8988T (cell line): Measurements from ENCODE around the gene THSD4.

Source experiments
- DNase-seq: peaks from one replicate; pipeline ENCODE4 v3.0.0; 2011

Gene THSD4

DNA sequence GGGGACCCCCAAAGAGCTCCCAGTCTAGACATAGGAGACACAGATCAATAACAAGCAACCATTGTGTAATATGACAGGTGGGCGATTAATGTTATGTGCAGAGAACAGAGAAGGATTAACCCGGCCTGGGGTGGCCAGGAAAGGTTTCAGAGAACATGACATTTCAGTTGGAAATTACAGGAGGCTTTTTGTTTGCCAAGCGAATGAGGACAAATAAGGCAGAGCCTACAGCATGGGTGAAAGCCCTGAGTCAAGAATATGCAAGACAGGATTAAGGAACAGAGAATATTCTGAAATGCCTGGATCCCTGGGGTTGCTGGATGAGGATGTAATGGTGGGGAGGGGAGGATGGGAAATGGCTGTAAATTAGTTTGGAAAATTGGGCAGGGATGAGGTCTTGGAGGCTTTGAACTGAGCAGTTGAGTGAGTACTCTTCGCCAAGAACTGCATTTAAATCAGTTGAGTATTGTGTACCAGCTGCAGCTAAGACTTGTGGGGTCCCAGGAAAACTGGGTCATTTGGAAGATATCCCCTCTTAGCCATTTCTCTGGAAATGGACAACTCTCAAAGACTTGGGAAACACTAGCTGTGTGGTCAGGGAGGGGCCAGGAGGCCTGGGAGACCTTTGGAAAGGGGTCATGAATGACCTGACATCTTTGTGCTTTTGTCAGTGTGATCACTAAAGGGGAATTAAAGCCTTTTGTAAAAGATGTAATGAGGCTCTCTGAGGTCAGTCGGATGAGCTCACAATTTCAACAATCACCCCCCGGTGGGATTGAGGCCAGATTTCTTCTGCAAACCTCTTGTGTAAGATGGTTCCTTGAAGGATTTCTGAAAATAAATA lies 496.5 kb downstream of the THSD4 start:
- no peak for DNase-seq

DNA sequence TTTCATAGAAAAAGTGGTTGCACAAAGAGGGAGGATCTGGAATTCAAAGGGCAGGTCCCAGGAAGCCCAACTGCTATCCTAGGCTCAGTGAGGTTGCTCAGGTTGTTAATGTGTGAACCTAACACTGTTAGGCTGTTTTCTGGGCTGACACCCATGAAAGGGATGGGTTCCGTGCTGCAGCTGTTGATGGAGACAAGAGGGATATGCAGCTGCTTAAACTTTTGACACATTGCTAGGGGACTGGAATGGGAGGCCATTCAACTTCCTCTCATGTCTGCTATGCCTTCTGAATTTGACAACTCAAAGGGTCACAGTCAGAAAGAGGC lies 497.1 kb downstream of the THSD4 start:
- DNase-seq, result no peak

GRCh38 chr15:71612869-71613268 lies 497.6 kb downstream of the THSD4 start:
- DNase-seq, result no peak

GRCh38 chr15:71623111-71623510 lies 507.8 kb downstream of the THSD4 start:
- DNase-seq, result no peak

DNA sequence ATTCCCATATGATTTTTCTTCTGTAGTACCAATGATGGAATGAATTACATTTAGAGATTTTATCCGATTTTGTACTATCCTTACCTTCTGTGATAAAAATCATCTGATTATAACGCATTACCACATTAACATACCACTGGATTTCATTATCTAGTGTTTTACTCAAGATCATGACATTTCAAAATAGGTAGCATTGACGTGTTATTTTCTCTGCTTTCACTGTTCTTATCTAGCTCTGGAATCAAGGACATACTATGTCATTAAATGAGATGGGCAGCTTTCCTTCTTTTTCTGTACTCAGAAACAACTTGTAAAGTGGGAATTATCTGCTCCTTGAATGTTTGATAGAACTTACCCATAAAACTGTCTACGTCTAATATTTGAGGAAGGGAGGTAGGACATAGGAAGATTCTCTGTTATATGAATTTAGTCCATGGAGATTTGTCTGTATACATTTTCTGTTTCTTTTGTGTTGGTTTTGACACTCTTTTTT lies 511.4 kb downstream of the THSD4 start:
- no peak for DNase-seq

DNA sequence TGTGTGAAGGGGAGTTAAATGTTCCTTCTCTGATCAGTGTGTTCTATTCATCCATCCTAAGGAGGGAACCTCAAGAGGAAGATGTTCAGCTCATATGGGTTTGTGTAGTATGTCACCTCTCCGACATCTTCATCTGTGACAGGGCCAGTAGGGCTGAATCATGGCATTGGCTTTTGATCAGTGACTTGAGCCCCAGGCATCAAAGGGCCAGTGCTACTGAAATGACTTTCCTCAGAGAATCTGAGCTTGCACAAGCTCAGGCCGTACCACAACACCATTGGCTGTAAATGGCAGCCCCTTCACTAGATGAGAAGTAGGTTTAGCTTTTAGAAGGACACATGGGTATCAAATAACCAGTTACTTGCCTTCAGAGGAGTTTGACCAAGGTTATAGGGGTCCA lies 511.9 kb downstream of the THSD4 start:
- no peak for DNase-seq

GRCh38 chr15:71627604-71628003 lies 512.3 kb downstream of the THSD4 start:
- DNase-seq, result no peak

- DNase-seq, result no peak
These were observed 513.9 kb downstream of the THSD4 start for GRCh38 chr15:71628988-71629770.

- DNase-seq, result no peak
These were observed 514.7 kb downstream of the THSD4 start for GRCh38 chr15:71629781-71630474.

GRCh38 chr15:71630475-71630809 lies 515.2 kb downstream of the THSD4 start:
- no peak for DNase-seq

- DNase-seq, result no peak
These were observed 517.4 kb downstream of the THSD4 start for GRCh38 chr15:71632576-71633195.

DNA sequence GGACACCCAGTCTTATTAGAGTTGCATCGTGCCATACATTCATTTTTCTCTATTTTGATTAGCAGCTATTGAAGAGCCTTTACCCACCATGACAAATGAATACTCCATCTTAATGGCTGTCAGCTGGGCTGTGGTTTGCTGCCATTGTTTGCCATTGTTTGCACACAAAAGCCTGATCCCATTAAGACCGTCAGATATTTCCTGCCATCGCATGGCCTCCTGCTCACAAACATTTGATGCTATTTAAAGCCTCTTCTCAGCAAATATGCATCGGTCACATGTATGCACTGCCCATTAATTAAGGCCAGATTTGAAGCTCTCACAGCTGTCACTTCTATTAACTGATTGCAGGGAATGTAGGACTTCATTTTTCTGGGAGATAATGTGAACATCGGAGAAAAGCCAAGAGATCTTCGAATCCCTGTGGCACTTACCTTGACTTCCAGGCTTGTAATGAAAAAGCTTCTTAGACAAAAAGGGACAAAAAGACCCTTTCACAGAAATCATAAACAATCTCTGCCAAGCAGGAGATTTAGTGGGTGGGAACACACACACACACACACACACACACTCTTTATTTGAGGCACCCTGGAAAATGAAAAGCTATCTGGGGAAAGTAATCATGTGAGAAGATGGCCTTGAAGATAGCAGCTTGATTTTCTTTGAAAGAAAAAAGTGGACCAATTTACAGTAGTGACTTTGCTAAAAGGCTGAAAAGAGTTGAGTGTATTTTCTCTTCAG lies 519.7 kb downstream of the THSD4 start:
- no peak for DNase-seq

GRCh38 chr15:71635735-71636134 lies 520.5 kb downstream of the THSD4 start:
- DNase-seq, result no peak

DNA sequence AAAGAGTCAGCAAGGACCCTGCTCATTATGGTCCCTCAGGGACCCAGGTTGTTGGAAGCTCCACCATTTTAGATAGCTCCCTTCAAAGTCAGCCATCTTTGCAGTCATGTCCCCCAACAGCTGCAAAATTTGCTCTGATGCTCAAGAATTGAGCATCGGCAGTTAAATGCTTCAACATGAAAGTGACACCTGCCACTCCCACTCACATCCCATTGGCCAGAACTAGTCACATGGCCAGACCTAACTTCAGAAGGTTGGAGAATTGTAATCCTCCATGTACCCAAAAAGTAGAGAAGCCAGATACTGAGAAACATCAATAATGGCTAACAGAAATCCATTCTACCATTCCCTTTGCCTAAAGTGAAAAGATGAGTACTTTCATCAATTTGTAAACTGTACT lies 523.6 kb downstream of the THSD4 start:
- no peak for DNase-seq

DNA sequence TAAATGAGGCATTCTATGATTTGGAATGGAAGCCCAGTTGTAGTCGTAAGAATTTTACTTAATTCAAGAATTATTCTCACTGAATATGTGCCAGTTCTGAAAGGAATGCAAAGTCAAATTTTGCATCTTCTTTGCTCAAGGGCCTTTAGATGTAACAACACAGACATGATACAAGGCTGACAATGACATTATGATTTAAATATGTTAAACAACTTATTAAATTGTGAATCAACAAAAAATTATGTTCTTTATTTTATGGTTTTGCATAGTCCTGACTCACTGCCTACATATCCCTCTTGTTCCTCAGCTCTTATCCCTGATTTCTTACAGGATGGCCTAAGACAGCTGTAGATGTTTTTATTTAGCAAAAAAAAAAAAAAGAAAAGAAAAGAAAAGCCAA lies 524.2 kb downstream of the THSD4 start:
- no peak for DNase-seq

DNA sequence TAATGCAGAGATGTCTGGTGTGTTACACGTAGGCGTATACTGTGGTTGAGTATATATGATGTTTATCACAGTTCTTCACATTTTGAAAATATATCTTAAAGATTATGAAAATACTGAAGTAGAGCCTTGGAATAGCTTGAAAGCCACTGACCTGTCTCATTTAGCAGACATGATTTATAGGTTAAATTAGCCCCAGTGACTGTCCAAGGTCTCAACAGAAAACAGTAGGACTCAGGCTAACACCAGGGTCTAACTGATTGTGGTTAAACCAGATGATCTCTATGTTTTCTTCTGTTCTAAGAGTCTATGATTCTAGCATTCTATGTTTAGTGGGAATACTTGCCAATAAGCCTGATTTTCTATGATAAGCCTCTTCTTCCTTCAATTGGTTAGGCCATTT lies 528.6 kb downstream of the THSD4 start:
- DNase-seq, result no peak

DNA sequence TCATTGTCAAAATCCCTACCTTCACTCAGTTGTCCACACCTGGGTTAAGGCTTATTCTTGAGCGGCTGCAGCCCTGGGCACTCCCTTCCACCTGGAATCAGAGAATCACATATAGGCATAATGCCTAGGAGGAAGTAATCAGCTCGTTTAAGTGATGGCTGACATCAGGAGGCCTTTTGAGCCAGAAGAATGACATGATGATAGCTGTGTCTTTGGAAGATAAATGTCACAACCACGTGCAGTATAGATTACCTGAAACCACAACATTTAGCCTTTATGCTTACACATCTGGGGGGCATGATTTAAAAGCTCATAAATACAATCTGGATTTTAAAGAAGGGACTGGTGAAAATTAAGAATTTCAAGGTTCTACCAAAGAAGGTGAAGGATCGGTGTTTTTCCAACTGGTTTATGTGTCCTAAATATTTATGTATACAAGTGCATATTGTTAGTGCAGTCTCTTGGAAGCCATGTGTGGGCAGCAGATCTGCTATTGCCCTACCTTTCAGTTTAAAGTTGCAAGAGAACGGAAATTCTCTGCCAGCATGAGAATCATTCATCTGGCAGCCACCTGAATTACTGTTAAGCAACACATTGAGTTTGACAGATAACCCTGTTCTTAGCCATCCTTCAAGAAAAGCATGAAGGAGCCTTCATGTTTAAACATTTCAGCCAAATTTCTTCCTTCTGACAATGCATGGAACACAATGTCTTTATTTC lies 531.7 kb downstream of the THSD4 start:
- no peak for DNase-seq

- DNase-seq, result no peak
These were observed 532.2 kb downstream of the THSD4 start for GRCh38 chr15:71647487-71647808.

DNA sequence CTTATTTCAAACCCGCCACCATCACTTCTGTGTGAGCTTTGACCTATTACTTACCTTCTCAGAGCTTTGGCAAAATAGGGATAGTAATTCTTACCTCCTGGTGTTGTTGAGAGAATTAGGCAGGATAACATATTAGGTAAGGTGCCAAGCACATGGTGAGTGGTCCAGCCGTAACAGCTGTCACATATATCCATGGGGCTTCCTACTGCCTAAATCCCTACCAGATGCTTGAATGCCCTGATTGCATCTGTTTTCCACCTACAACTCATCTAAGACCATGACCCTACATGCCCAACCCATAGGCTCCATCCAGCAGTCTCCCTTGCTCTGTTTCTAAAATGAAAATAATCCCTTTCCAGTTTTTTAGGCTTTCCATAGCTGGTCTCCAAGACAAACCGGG lies 532.8 kb downstream of the THSD4 start:
- no peak for DNase-seq

DNA sequence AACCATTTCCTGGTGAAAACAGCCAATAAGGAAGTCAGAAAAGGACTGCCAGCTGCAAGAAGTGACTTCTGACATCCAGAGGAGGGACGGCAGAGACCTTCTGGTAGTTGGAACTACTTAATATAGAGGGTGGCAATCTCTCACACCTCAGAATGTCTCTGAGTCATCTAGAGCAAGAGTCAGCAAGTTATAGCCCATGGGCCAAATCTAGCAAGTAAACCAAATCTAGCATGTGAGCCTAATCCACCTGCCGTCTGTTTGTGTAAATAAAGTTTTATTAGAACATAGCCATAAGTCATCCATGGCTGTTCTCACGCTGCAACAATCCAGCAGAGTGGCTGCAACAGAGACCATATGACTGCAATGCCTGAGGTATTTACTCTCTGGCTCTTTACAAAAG lies 534.6 kb downstream of the THSD4 start:
- DNase-seq, result no peak

DNA sequence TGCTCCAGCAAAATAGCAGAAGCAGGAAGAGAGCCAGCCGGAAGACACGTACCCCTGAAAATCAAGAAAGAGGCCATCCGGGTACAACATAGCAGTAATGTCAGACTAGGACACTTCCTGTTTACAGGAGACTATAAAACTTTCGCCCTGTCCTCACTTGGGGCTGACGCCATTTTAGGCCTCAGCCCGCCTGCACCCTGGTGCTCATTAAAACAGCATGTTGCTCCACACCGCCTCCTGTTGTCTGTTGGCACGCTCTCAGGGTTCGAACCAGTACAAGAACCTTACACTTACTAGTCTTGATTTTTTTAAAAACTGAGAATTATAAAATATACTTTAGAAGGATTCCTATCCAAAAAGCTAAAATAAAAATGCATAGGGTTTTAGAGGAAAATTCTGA lies 535.3 kb downstream of the THSD4 start:
- DNase-seq, result no peak

GRCh38 chr15:71651750-71652186 lies 536.5 kb downstream of the THSD4 start:
- peak; percentile 14 for DNase-seq
